ENCODE results near the gene PSTK. TPM values are rescaled to one million over a fixed set of nuclear protein-coding genes. Genes with fewer than 3 reads are reported as not detected.

The PSTK gene
- polyA plus RNA-seq, 2 of the 4 experiments (the other 2 are of a cell fraction) = 5.3 to 9.0 TPM

DNA sequence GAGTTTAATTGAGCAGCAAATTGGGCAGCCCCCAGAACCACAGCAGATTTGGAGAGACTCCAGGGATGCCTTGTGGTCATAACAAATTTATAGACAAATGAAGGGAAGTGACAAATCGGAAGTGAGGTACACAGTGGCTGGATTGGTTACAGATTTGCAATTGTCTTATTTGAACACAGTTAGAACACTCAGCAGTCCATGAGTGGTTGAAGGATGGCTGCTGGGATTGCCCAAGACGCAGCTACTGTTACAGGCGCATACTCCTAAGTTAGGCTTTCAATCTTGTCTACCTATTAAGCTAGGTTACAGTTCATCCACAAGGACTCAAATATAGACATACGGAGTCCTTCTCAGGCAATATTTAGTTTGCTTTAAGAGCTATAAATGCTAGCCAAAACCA, 36.0 kb downstream of the PSTK start:
- POLR2A ChIA-PET = no interaction called here

DNA sequence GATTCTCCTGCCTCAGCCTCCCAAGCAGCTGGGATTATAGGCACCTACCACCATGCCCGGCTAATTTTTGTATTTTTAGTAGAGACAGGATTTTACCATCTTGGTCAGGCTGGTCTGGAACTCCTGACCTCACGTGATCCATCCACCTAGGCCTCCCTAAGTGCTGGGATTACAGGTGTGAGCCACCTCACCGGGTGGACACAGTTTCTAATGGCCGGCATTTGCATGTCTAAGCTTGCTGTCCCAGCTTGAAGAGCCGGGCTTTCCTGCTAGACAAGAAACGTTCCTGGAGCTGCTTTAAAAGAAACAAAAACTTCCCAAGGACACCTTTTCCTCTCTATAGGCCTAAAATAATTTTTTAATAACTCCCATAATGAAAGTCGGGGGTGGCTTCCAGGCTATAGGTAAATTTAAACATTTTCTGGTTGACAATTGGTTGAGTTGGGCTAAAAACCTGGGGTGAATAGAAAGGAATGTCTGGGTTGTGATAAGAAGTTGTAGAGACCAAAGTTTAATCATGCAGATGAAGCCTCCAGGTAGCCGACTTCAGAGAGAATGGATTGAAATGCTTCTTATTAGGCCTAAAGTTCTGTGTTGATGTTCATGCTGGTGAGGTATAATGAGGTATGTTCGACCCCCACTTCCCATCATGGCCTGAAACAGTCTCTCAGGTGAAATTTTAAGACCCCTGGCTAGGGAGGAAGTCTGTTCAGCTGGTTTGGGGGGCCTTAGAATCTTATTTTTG, 37.4 kb downstream of the PSTK start:
- Histone ChIP-seq H3K9me3 (no peaks in the 10 kb centered on the region), H3K4me2 (no peak overlapping the region), H3K27ac (no peak overlapping the region), H3K4me3 (no peak overlapping the region), H3K4me1 (0 out of 3 replicates have a peak, but pooled peaks cover 8% of the 10 kb centered on the region)
- DNase-seq (ENCODE audit: low read depth in 1 of 2, low spot score in 1 of 2) (no peak), FAIRE-seq (no peak), ATAC-seq (no peak)
- 69% methylated on average over 9 of the region's 9 CpGs for WGBS (ENCODE audit: missing lambda C conversion rate)
- CTCF ChIA-PET = interaction anchor here (1.0 kb wide), 1 partner anchor 556 kb away, joined by 3 read pairs; no protein-coding TSS in a partner anchor
- TF ChIP-seq RCOR1 (IDR thresholded peaks at IDR 0.05; ENCODE audit: low read depth, low read length) = no peak
- TF ChIP-seq CHD2 (IDR thresholded peaks at IDR 0.05; ENCODE audit: low read length, partially characterized antibody) = no peak
- TF ChIP-seq, protein P1, sequence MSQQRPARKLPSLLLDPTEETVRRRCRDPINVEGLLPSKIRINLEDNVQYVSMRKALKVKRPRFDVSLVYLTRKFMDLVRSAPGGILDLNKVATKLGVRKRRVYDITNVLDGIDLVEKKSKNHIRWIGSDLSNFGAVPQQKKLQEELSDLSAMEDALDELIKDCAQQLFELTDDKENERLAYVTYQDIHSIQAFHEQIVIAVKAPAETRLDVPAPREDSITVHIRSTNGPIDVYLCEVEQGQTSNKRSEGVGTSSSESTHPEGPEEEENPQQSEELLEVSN (IDR thresholded peaks at IDR 0.05; ENCODE audit: borderline replicate concordance, low read depth) = no peak
- no peak for TF ChIP-seq HDAC2 (IDR thresholded peaks at IDR 0.05)
- TF ChIP-seq, protein P2, sequence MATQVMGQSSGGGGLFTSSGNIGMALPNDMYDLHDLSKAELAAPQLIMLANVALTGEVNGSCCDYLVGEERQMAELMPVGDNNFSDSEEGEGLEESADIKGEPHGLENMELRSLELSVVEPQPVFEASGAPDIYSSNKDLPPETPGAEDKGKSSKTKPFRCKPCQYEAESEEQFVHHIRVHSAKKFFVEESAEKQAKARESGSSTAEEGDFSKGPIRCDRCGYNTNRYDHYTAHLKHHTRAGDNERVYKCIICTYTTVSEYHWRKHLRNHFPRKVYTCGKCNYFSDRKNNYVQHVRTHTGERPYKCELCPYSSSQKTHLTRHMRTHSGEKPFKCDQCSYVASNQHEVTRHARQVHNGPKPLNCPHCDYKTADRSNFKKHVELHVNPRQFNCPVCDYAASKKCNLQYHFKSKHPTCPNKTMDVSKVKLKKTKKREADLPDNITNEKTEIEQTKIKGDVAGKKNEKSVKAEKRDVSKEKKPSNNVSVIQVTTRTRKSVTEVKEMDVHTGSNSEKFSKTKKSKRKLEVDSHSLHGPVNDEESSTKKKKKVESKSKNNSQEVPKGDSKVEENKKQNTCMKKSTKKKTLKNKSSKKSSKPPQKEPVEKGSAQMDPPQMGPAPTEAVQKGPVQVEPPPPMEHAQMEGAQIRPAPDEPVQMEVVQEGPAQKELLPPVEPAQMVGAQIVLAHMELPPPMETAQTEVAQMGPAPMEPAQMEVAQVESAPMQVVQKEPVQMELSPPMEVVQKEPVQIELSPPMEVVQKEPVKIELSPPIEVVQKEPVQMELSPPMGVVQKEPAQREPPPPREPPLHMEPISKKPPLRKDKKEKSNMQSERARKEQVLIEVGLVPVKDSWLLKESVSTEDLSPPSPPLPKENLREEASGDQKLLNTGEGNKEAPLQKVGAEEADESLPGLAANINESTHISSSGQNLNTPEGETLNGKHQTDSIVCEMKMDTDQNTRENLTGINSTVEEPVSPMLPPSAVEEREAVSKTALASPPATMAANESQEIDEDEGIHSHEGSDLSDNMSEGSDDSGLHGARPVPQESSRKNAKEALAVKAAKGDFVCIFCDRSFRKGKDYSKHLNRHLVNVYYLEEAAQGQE (IDR thresholded peaks at IDR 0.05) = no peak
- no peak for TF ChIP-seq ZNF302 (CRISPR knock-in tag; IDR thresholded peaks at IDR 0.05)
- POLR2A ChIA-PET = no interaction called here

More for the DNA sequence above, 36.0 kb downstream of the PSTK start:
- FAIRE-seq = no peak
- TF ChIP-seq HEYL (CRISPR knock-in tag; IDR thresholded peaks at IDR 0.05) (no peak), HOXB13 (CRISPR knock-in tag; IDR thresholded peaks at IDR 0.05; ENCODE audit: low read depth) (no peak), RFX5 (IDR thresholded peaks at IDR 0.05) (no peak), MAZ (IDR thresholded peaks at IDR 0.05; ENCODE audit: borderline replicate concordance, low read depth, low read length) (no peak), FOSB (CRISPR knock-in tag; IDR thresholded peaks at IDR 0.05) (no peak), ZNF302 (CRISPR knock-in tag; IDR thresholded peaks at IDR 0.05) (no peak), EHMT2 (IDR thresholded peaks at IDR 0.05; ENCODE audit: low read depth) (no peak)
- Histone ChIP-seq H3K9me3 (no peaks in the 10 kb centered on the region), H3K4me2 (no peak overlapping the region), H3K27ac (no peak overlapping the region), H3K4me3 (no peak overlapping the region), H3K4me1 (0 out of 3 replicates have a peak, but pooled peaks cover 8% of the 10 kb centered on the region)
- 80% methylated on average over 4 of the region's 4 CpGs for WGBS (ENCODE audit: missing lambda C conversion rate)
- CTCF ChIA-PET = no interaction called here
- DNase-seq (ENCODE audit: low read depth in 1 of 2, low spot score in 1 of 2) = no peak
- no peak for ATAC-seq

DNA sequence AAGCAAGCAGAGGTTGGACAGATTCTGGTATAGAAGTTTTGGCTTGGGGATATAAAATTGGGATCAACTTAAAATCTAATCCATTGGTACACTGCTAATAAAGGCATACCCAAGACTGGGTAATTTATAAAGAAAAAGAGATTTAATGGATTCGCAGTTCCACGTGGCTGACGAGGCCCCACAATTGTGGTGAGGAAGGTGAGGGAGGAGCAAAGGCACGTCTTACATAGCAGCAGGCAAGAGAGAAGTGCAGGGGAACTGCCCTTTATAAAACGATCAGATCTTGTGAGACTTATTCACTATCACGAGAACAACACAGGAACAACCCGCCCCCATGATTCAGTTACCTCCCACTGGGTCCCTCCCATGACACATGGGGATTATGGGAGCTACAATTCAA, 38.3 kb downstream of the PSTK start:
- FAIRE-seq = no peak
- H3K9me3 ChIP-seq = no peaks in the 10 kb centered on the region
- no peak overlapping the region for H3K4me2 ChIP-seq
- H3K4me3 ChIP-seq = no peak overlapping the region
- 0 out of 3 replicates have a peak, but pooled peaks cover 8% of the 10 kb centered on the region for H3K4me1 ChIP-seq
- 88% methylated on average over 7 of the region's 7 CpGs for WGBS (ENCODE audit: missing lambda C conversion rate)
- CTCF ChIA-PET = interaction anchor here (1.0 kb wide), 1 partner anchor 555 kb away, joined by 3 read pairs; no protein-coding TSS in a partner anchor
- DNase-seq (ENCODE audit: low read depth in 1 of 2, low spot score in 1 of 2) = no peak
- ATAC-seq = no peak
- POLR2A ChIA-PET = no interaction called here
- TF ChIP-seq SREBF2 (IDR thresholded peaks at IDR 0.05) = no peak
- TF ChIP-seq ZNF302 (CRISPR knock-in tag; IDR thresholded peaks at IDR 0.05) = no peak
- TF ChIP-seq CBX8 (IDR thresholded peaks at IDR 0.05) = no peak
- no peak for TF ChIP-seq MAZ (IDR thresholded peaks at IDR 0.05; ENCODE audit: borderline replicate concordance, low read depth, low read length)
- TF ChIP-seq EHMT2 (IDR thresholded peaks at IDR 0.05; ENCODE audit: low read depth) = no peak
- TF ChIP-seq FOXS1 (CRISPR knock-in tag; IDR thresholded peaks at IDR 0.05) = no peak
- no peak for TF ChIP-seq POLR2A (IDR thresholded peaks at IDR 0.05; ENCODE audit: low read length)
- TF ChIP-seq NFE2L2 (conservative IDR thresholded peaks at IDR 0.05; ENCODE audit: low read length) = no peak
- TF ChIP-seq POLR2AphosphoS2 (conservative IDR thresholded peaks at IDR 0.05; ENCODE audit: low read length) = no peak
- TF ChIP-seq TFCP2L1 (CRISPR knock-in tag; IDR thresholded peaks at IDR 0.05) = no peak
- TF ChIP-seq, protein P3, sequence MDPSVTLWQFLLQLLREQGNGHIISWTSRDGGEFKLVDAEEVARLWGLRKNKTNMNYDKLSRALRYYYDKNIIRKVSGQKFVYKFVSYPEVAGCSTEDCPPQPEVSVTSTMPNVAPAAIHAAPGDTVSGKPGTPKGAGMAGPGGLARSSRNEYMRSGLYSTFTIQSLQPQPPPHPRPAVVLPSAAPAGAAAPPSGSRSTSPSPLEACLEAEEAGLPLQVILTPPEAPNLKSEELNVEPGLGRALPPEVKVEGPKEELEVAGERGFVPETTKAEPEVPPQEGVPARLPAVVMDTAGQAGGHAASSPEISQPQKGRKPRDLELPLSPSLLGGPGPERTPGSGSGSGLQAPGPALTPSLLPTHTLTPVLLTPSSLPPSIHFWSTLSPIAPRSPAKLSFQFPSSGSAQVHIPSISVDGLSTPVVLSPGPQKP (IDR thresholded peaks at IDR 0.05; ENCODE audit: low read depth, low read length) = no peak
- no peak for TF ChIP-seq HEYL (CRISPR knock-in tag; IDR thresholded peaks at IDR 0.05)
- H3K27ac ChIP-seq = no peak overlapping the region

Data from A549 (cell line).